HG02852 (cell line): Measurements from ENCODE around the gene TACC3.
"Not testable (repeated sequence)": the region's sequence is repeated elsewhere in the genome, so short reads cannot be mapped to it uniquely, and the experiment has no call there.

Experiments
- ATAC-seq: cut with Tn5 transposase; IDR thresholded peaks from one replicate; pipeline ENCODE4 v1.9.1; 2021; ENCODE audit warnings: mild to moderate bottlenecking, moderate library complexity; ENCODE audit not compliant: unreplicated experiment

TACC3 gene

DNA sequence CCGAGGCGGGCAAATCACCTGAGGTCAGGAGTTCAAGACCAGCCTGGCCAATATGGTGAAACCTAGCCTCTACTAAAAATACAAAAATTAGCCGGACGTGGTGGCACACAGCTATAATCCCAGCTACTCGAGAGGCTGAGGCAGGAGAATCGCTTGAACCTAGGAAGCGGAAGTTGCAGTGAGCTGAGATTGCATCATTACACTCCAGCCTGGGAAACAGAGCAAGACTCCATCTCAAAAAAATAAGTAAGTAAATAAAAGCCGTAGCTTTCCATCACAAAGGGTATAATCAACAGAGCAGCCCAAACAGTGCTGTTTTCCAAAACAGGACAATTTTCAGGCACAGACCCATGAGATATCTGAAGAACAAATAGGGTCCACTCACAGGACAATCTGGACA lies 19.6 kb upstream of the TACC3 start:
- ATAC-seq: not testable (repeated sequence)

DNA sequence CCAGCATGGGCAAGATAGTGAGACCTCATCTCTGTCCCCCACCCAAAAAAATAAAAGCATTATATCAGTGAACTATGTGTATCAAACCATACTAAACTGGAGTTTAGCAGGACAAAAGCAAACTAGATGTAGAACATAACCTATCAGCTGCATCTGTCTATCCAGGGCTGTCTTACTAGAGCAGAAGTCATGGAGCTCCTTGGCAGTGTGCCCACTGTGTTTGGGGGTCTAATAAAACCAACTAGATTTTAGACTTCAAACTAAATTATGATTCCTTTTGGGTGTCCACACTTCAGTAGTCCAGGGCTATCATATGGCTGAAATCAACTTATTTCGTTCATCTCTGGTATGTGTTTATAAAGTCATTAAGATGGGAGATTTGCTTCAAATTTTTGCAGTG lies 17.5 kb upstream of the TACC3 start:
- ATAC-seq: no peak

DNA sequence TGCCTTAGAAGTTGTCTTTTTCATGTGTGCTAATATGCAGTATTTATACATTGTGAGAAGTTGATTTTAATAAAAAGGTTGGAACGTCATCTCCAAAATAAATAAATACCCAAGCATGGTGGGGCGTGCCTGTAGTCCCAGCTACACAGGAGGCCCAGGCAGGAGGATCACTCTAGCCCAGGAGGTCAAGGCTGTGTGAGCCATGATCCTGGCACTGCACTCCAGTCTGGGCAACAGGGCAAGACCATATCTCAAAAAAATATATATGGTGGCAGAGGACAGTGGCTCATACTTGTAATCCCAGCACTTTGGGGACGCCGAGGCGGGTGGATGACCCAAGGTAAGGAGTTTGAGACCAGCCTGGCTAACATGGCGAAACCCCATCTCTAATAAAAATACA lies 15.6 kb upstream of the TACC3 start:
- ATAC-seq: no peak

DNA sequence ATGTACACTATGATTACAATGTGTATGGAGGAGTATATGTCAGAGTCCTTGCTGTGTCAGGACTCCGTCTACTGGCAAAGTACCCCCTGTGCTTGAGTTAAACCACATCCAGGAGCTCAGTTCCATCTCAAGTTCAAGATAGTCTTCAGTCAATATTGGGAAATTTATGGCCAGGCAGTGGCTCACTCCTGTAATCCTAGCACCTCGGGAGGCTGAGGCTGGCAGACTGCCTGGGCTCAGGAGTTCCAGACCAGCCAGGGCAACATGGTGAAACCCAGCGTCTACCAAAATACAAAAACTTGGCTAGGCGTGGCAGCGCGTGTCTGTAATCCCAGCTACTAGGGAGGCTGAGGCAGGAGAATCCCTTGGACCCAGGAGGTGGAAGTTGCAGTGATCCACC lies 15.0 kb upstream of the TACC3 start:
- no peak for ATAC-seq

DNA sequence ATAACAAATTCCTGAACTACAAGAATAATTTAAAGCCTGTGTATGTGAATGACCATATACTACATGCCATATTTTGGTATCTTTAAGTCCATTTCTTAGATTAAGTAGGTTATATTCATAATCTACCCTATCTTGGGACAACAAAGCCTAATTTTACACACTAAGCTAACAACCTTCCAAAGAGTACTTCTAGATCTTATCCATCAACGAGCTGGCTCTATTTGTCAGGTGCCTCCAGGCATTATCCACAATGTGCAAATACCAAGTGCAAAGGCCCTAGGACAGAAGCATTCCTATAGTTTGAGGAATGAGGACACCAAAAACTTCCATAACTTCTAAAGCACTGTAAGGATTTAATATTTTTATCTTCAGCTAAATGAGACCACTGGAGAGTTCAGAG lies 12.7 kb upstream of the TACC3 start:
- no peak for ATAC-seq

DNA sequence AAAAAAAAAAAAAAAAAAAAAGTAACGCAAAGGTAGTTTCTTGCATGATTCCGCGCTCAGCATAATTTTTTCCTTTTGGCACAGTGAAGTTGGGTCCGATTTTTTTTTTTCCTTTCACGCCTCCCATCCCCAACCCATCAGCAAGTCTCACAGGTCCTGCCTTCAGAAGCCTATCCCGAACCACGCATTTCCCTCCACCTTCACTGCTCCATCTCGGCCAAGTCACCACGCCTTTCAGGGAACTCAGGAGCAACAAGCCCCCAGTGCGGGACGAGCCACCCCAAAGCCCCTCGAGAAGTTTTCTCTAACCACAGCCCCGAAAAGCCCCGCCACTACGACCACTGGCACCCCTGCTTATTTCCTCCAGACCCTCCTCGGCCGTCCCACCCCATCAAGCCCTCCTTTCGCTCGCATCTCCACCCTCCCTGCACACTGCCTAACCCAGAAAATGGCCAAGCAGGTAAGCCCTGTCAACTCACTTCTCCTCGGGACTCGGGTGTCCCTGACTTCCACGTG lies 10.2 kb upstream of the TACC3 start:
- no peak for ATAC-seq

DNA sequence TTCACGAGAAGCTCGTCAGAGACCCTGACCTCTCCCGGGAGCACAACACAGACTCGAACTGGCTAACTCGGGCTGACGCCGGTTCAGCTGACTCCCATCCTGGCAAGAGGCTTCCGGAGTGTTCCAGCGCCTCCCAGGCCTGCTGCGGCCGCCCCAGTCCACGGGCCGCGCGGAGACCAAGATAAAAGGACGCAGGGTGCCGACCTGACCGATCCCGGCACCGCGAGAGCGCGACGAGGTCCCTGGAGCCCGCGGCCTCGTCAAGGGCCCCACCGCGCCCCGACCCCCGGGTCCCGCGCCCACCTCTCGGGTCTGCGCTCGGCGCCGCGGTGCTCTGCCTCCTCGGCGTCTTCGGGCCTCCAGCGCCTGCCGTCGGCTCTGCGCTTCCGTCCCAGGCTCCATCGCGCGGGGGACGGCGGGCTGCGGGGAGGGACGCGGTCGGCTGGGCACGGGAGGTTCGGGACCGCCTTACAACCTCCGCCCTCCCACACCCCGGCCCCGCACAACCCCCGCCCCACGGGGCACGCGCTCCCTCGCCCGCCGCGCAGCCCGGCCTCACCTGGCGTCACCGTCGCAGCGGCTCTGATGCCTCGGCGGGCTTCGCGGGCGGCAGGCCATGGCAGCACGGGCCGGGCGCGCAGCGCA lies 9.6 kb upstream of the TACC3 start:
- ATAC-seq: peak; percentile 8

DNA sequence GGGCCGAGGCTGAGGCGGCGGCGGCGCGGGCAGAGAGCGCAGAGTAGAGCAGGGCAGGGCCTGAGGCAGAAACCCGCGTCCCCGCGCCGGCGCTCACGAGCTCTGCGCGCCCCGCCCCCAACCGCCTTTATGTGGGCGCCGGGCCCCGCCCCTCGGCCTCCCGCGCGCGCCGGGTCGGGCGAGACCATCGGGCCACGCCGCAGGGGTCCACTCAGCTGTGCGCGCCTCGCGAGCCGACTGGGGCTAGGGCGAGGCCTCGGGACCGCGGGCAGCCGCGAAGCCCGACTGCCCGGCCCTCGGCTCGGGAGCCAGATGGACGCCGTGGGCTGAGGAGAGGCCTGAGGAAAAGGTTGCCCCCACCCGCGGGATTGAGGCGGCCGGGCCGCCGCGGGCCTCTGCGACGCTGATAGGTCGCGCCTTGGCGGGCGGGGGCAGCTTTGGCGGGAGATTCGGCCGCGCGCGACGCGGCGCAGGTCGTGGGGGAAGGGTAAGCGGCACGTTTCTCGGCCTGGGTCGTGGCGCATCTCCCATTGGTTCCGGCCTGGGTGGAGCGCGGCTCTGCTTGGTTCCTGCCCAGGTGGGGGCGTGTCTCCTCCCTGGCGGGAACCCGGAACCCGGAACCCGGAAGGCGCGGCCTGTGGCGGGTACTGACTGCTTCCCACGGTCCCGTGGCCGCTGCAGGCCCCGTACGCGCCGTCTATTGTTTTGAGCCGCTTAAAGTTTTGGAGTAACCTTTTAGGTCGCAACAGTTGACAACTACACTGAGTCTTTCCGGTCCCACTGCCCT lies 8.9 kb upstream of the TACC3 start, which contains the start of gene SLBP:
Gene SLBP, minus strand, starts transcription at position 104 of the 787 bp plus-strand sequence. CDS start 131 bp downstream, outside the sequence.
- peak; percentile 70 for ATAC-seq

DNA sequence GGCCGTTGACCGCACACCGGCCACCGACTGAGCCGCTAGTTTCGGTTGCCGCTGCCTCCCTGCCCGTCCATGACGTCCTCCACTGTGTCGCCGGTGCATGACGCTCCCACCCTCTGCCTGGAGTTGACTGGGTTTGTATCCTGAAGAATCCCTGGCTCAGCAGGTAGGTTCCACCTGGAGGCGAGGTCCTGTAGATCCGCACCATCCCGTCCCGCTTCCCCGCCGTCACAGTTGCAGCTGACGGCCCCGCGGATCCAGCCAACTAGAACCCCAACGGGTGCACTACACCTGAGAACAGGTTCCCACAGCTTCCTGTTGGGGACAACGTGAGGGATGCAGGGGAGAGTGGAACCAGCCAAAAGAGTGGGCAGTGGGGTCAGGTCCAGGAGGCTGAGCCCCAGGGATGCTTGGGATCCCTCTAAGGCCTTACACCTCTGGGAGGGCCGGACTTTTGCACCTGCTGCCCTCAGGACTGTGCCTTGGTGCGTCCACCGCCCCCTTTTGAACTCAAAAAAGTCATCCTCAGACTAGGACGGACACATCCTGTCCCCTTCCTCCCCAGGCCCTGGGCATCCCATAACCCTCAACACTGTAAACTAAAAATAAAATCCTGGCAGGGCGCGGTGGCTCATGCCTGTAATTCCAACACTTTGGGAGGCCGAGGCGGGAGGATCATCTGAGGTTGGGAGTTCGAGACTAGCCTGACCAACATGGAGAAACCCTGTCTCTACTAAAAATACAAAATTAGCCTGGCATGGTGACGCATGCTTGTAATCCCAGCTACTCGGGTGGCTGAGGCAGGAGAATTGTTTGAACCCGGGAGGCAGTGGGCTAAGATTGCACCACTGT lies 8.1 kb upstream of the TACC3 start:
- peak; percentile 4 for ATAC-seq

DNA sequence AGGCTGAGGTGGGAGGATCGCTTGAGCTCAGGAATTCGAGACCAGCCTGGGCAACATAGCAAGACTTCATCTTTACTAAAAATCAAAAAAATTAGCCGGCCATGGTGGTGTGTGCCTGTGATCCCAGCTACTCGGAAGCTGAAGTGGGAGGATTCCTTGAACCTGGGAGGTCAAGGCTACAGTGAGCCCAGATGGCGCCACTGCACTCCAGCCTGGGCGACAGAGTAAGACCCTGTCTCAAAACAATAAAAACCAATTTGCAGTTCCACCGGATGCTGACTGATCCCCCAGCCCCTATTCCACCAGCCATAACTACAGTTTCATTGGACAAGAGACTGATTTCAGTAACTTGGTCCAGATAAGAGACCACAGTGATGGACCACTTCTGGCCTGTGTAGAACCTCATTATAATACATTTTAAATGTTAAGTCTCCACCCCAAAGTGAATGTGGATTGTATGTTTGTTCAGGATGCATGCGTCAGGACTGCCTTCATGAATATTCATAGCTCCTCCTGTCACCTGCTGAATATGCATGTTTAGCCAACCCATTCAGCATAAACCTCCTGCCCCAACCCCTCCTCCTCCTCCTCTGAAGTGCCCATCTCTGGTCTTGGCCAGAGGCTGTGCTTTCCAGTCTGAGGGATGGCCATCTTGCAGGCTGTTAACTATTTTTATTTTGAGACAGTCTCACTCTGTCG lies 6.9 kb upstream of the TACC3 start:
- no peak for ATAC-seq

DNA sequence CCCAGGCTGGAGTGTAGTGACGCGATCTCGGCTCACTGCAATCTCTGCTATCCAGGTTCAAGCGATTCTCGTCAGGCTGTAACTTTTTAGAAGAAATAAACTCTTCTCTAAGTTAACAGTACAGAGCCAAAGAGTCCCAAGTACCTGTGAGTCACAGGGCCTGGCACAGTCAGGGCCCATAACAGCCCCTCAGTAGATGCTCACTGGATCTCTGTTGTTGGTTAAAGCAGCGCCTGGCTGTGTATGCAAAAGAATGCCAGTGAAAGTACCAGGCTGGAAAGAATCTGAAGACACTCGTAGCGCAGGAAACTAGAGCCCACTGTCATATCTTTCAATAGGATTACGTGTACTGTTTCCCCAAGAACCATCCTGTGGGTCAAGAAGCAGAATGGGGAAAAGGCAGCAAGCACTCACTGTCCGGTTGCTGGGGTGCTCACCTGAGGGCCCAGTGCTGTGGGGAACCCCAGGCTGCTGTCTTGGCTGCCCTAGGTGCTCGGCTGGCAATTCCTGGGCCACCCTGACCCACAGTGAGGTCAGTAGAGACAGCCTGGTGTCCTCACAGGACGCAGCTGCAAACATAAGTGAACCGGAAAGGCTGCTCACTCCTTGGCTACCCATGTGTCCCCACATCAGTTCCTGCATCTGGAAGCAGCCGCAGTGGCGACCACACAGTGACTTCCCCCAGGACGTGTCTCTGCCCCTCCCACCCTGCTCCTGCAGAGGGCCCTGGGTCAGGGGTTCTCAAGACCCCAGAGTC lies 6.1 kb upstream of the TACC3 start:
- ATAC-seq: no peak

DNA sequence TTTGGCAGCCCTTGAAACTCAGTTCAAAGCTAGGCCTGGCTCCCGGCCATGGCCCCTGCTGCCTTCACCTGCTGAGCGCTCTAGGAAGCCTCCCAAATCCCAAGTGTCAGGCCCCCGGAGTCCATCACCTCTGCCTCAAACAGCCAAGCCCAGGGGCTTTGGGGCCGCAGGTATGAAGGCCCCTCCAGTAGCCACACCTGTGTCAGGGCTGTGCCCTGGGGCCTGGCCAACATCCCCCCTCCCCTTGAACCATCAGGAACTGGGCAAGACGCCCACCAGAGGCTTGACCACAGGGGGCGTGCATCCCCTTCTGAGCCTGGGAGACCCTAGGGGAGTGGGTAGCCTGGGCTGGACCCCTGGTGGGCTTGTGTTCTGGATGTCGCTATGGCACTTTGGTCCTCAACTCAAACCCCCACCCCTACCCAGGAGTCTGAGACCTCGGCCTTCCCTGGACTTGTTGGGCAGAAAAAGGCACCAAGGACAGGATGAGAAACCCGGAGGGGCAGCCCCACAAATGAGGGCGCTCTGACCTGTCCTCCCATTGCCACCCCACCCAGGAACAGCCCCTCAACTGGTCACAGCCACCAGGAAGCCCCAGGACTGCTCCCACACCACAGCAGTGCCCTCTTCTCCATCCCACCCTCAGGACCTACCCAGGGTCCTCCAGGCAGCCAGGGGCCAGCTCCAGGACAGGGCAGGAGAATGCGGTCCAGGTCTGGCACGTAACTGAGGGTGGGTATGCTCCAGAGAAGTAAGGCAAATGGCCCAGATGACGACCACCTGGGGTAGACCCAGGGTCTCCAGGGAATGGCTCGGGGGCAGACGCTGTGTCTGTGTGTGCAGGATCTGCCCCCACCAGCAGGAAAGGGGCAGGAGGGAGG lies 5.0 kb upstream of the TACC3 start:
- ATAC-seq: no peak

DNA sequence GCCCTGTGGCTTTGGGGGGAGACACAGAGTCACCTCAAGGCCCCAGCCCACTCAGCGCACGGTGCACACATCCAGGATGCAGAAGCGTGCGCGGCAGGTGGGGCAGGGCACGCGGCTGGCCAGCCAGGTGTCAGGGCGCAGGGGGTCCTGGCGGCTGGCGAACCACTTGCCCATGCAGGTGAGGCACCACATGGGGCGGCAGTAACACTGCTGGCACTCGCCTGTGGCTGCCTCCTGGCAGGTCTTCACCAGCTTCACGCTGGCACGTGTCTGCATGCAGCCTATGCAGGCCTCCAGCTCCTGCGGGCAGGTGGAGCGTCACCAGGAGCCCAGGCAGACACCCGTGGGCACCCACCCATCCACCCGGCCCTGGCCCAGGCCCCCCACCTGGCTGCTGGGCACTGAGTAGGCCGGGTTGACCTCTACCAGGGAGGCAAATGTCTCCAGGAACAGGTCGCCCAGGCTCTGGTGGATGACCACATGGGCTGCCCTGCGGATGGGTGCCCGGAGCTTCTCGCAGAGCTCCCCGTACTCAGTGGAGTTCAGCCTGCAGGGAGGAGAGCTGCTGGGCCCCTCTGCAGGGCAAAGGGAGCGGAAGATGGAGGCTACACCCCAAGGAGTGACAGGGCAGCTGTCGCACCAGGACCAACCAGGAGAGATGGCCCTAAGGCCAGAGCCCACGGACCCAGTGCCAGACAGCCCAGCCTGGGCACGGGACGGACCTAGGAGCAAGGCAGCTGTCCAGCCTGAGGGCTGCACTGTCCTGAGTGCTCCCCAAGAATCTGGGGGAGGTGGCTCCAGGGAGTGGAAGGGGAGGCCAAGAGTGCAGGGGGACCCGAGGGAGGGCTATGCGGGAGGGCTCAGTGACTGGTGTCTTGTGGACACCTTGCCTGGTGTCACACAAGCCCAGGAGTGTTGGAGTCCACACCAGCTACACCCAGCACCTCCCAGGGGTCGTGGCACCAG lies 3.9 kb upstream of the TACC3 start:
- ATAC-seq: no peak

DNA sequence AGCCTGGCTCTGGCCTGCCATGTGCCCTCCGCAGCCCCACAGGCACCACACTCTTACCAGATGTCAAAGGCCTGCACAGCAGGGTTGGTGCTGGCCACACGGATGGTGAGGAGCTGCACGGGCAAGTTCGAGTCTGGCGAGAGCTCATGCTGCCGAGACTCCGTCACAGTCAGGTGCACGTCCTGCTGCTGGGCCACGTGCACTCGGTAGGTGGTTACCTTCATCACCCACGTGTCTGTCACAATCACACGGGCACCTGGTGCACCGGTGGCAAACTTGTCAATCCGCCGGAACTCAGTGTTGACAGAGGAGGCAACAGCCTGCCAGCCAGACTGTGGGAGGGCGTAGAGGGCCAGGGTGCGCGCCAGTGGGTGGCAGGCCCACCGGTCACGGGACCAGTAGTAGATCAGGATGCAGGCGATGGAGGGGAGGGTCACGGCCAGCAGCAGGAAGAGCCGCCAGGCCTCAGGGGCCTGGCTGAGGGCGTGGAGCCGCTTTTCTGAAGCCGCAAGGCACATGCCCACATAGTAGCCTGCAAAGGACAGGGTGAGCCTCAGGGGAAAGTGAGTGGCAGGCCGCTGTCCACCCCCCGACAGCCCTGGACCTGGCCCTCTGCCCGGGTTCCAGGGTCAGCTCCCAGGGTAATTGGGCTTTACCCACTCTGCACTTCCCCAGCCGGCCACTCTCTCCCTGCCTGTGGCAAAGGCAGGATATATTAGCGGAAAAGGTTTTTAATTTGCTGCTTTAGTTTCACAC lies 3.0 kb upstream of the TACC3 start:
- ATAC-seq: no peak

DNA sequence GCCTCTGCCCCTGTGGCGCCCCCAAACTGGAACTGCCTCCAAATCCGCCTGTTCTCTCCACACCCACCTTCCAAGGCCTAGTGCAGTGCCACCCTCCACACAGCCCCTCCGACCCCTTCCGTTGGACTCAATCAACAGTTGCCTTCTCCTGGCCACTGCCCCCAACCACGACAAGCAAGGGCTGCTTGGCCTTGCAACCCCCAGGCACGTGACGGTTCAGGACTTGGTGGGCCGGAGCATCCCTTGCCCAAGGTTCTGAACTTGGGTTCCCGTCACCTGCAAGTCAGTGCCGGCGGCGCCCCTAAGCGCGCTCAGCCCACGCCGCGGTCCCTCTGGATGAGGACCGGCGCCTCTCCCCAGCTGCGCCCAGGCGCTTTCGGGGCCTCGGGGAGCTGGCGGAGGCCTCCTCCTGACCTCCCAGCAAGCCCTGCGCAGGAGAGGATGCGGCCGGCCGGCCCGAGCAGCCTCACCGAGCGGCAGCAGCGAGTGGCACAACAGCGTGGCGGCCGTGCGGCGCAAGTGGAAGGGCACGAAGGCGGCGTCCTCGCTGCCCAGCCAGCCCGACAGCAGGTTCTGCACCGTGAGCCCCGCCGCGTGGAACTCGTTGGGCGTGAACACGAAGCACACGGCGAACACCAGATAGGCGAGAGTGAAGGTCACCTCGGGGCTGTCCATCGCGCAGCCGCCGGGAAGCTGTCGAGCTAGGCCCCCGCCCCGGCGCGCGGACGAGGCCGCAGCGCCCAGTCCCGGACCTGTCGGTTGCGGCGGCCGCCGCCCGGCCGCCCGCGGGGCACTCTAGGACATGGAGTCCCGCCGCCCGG lies 948 bp upstream of the TACC3 start:
- ATAC-seq: peak; percentile 10
